DOHH2 (cell line): ENCODE results near the gene VAPA.

Source experiments
- H3F3A ChIP-seq: fragments of 200-600 bp; sonication (generic), shearing (Covaris generic); 2 replicates; pipeline ENCODE4 v1.6.0; 2016; ENCODE audit warnings: antibody characterized with exemption, mild to moderate bottlenecking; ENCODE audit not compliant: control insufficient read depth, insufficient read depth
- H3K27ac ChIP-seq: fragments of 200-600 bp; sonication (generic); 2 replicates; pipeline ENCODE4 v1.5.1; 2014; ENCODE audit warnings: low read depth, mild to moderate bottlenecking, low read length, moderate library complexity
- H3K27me3 ChIP-seq: fragments of 200-600 bp; sonication (generic); 2 replicates; pipeline ENCODE4 v1.6.1; 2014; ENCODE audit warnings: mild to moderate bottlenecking, low read length, mixed read lengths; ENCODE audit not compliant: control insufficient read depth
- H3K36me3 ChIP-seq: fragments of 200-600 bp; sonication (generic); 2 replicates; pipeline ENCODE4 v1.6.1; 2014; ENCODE audit warnings: mild to moderate bottlenecking, low read length, moderate library complexity, mixed read lengths; ENCODE audit not compliant: control insufficient read depth
- H3K4me1 ChIP-seq: fragments of 200-600 bp; sonication (generic); 2 replicates; pipeline ENCODE4 v1.6.1; 2014; ENCODE audit warnings: mild to moderate bottlenecking, low read length, mixed read lengths; ENCODE audit not compliant: control insufficient read depth
- H3K4me2 ChIP-seq: fragments of 200-600 bp; sonication (generic); 2 replicates; pipeline ENCODE4 v1.6.0; 2014; ENCODE audit warnings: mild to moderate bottlenecking, low read length, moderate library complexity
- H3K4me3 ChIP-seq: fragments of 200-600 bp; sonication (generic); 2 replicates; pipeline ENCODE4 v1.5.1; 2014; ENCODE audit warnings: mild to moderate bottlenecking, low read length, mixed read lengths
- H3K79me2 ChIP-seq: fragments of 200-600 bp; sonication (generic); 2 replicates; pipeline ENCODE4 v1.6.1; 2014; ENCODE audit warnings: mild to moderate bottlenecking, low read length, mixed read lengths; ENCODE audit not compliant: control insufficient read depth
- H3K9me2 ChIP-seq: fragments of 200-600 bp; sonication (generic); replicated peaks from 2 replicates; pipeline ENCODE4 v1.6.1; 2014; ENCODE audit warnings: mild to moderate bottlenecking, low read length, mixed read lengths; ENCODE audit not compliant: control insufficient read depth
- H3K9me3 ChIP-seq: fragments of 200-600 bp; sonication (generic); 2 replicates; pipeline ENCODE4 v1.6.1; 2014; ENCODE audit warnings: antibody characterized with exemption, low read length, mixed read lengths; ENCODE audit not compliant: control insufficient read depth, insufficient read depth
- H4K20me1 ChIP-seq: fragments of 200-600 bp; sonication (generic); 2 replicates; pipeline ENCODE4 v1.6.0; 2014; ENCODE audit warnings: low read depth, mild to moderate bottlenecking, antibody characterized with exemption, low read length, moderate library complexity; ENCODE audit not compliant: control insufficient read depth, insufficient read depth
- EZH2phosphoT487 ChIP-seq: fragments of 200-600 bp; sonication (generic); IDR thresholded peaks from 2 replicates; pipeline ENCODE4 v1.6.1; 2017; ENCODE audit warnings: borderline replicate concordance, mild to moderate bottlenecking, antibody characterized with exemption, low read length, moderate library complexity, mixed read lengths
- TF ChIP-seq, protein P1 (sequence below): fragments of 200-600 bp; sonication (generic); IDR thresholded peaks from one replicate; pipeline ENCODE4 v1.5.1; 2014; ENCODE audit warnings: antibody characterized with exemption, mild to moderate bottlenecking, low read depth, low read length; ENCODE audit not compliant: poor library complexity, severe bottlenecking

The VAPA gene

DNA sequence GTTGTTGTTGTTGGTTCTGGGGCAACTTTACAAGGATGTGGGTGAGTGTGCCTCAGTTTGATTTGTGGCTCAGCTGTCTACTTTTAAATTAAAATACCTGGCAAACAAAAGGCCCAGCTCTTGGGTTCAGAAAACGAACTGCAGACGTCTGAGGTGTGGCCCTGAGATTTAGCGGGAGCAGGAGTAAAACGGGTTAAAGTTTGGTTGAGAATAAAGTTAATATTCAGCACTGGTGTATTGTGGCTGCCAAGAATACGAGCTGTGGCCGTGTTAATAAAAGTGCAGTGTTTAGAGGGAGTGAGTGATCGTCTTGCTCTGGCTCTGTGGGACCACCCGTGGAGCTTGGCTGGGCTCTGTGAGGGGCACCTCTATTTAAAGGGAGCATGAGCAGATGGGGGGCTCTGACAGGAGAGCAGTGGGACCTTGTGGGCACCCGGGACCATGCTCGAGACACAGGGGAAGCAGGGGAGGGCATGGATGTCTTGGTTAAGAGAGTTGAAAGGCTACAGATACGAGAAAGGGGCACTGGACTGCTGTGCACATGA is 80.3 kb downstream of the VAPA start:
- Histone ChIP-seq H3F3A (no peaks in the 10 kb centered on the region), H3K79me2 (no peaks in the 10 kb centered on the region), H3K4me3 (no peak overlapping the region), H3K4me2 (no peak overlapping the region), H4K20me1 (no peaks in the 10 kb centered on the region), H3K27me3 (no peaks in the 10 kb centered on the region), H3K36me3 (no peaks in the 10 kb centered on the region), H3K9me2 (no peaks in the 10 kb centered on the region), H3K27ac (no peak overlapping the region), H3K4me1 (0 out of 2 replicates have a peak, but pooled peaks cover 3% of the 10 kb centered on the region), H3K9me3 (peaks cover 7% of the 10 kb centered on the region; the same call in 1 of the 2 replicates)
- TF ChIP-seq EZH2phosphoT487, result no peak
- TF ChIP-seq, protein P1, sequence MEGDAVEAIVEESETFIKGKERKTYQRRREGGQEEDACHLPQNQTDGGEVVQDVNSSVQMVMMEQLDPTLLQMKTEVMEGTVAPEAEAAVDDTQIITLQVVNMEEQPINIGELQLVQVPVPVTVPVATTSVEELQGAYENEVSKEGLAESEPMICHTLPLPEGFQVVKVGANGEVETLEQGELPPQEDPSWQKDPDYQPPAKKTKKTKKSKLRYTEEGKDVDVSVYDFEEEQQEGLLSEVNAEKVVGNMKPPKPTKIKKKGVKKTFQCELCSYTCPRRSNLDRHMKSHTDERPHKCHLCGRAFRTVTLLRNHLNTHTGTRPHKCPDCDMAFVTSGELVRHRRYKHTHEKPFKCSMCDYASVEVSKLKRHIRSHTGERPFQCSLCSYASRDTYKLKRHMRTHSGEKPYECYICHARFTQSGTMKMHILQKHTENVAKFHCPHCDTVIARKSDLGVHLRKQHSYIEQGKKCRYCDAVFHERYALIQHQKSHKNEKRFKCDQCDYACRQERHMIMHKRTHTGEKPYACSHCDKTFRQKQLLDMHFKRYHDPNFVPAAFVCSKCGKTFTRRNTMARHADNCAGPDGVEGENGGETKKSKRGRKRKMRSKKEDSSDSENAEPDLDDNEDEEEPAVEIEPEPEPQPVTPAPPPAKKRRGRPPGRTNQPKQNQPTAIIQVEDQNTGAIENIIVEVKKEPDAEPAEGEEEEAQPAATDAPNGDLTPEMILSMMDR, result no peak

DNA sequence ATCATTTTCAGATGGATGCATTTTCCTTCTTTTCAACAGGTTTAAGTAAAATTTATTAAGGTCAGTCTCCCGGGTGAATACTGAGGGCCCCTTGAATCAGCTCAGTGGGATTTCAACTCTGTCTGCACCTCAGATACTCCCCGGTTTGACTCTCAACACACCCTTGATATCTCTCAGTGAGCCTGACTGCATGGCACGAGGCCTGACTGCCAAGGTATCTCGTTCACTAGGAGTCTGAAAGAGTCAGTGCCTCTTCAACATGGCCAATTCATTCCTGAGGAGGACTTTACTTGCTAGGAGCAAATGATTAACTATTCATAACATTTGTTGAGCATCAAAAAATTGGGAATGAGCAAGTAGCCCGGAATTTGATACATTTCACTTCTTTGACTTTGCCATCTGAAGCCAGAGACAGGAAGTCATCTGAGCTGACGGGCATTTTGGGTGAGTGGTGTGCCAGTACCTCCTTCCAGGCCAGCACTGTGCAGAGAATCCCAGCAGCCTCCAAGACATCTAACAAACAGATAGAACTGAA is 81.0 kb downstream of the VAPA start:
- no peaks in the 10 kb centered on the region for H3K79me2 ChIP-seq
- H3K27me3 ChIP-seq, result no peaks in the 10 kb centered on the region
- TF ChIP-seq EZH2phosphoT487, result no peak
- TF ChIP-seq, protein P1, result no peak

DNA sequence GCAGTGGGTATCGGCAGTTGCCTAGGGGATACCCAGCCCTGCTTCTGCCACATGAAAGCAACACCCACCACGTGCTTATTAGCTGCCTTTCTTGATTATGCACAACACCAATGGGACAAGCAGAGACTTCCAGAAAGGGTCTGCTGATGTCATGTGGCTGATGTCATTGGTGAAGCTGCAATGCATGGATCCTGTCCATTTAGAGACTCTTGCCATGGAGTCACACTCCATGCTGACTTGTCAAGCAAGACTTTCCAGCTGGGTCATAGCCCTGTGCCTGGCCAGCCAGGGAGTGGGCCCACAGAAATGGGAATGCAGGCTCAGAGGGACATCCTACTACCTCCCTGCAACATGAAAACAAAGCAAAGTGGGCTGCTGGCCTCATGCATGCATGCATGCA is 81.8 kb downstream of the VAPA start:
- Histone ChIP-seq H3F3A (no peaks in the 10 kb centered on the region), H3K9me2 (no peaks in the 10 kb centered on the region), H3K27ac (no peak overlapping the region), H3K4me1 (no peaks in the 10 kb centered on the region), H4K20me1 (no peaks in the 10 kb centered on the region), H3K9me3 (peaks cover 10% of the 10 kb centered on the region; the same call in 1 of the 2 replicates), H3K27me3 (no peaks in the 10 kb centered on the region), H3K79me2 (no peaks in the 10 kb centered on the region), H3K4me2 (no peak overlapping the region), H3K4me3 (no peak overlapping the region), H3K36me3 (no peaks in the 10 kb centered on the region)
- TF ChIP-seq, protein P1, result no peak
- no peak for TF ChIP-seq EZH2phosphoT487

More for the DNA sequence above, 81.0 kb downstream of the VAPA start:
- no peaks in the 10 kb centered on the region for H3F3A ChIP-seq
- H3K9me2 ChIP-seq, result no peaks in the 10 kb centered on the region
- H4K20me1 ChIP-seq, result no peaks in the 10 kb centered on the region
- H3K36me3 ChIP-seq, result no peaks in the 10 kb centered on the region
- no peak overlapping the region for H3K27ac ChIP-seq
- peaks cover 7% of the 10 kb centered on the region; the same call in 1 of the 2 replicates for H3K9me3 ChIP-seq
- H3K4me2 ChIP-seq, result no peak overlapping the region
- no peak overlapping the region for H3K4me3 ChIP-seq
- no peaks in the 10 kb centered on the region for H3K4me1 ChIP-seq
